ENCODE results near the gene FBRSL1. TPM values are rescaled to one million over a fixed set of nuclear protein-coding genes. Genes with fewer than 3 reads are reported as not detected.
A peak's percentile ranks its signal among the peaks of the same experiment; 100 is the strongest.

Gene FBRSL1
- total RNA-seq, 1 experiment from 2014 or later, result 15.7 TPM

DNA sequence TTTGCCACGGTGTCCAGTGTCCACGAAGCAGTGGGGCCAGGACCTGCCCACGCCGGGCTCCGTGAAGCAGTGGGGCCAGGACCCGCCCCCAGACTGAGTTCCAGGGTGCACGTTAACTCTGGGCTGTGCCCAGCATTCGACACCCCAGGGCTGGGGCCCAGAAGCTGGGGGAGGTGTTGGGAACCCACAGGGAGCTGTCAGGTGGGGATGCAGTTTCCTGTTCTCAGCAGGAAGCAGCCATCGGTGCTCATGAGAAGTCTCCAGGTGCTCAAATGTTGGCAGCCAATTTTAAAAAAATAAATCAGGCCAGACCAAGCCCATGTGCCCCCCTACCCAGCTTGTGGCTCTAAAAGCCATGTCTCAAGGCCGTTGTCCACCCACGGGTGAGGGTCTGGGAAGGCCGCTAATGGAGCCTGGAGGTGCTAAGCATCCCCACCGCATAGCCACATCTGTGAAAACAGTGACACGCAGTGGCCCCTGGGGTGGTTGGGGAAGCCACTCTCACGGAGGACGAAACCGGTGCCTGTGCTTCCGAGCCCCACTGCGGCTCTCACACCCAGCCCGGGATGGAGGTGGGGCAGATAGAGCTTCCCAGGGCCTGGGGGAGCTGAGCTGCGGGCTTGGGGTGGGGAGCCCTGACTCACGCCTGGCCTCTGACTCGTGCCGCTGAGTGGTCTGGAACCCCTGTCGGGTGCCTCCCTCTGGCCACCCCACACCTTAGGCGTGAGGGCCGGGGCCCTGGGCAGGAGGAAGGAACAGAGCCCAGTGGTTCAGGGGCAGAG, 53.5 kb downstream of the FBRSL1 start:
- Histone ChIP-seq H3K27ac (no peak overlapping the region), H3K27me3 (no peaks in the 10 kb centered on the region), H3K36me3 (no peaks in the 10 kb centered on the region), H3K9me3 (replicated peaks) (no peaks in the 10 kb centered on the region), H3K4me3 (no peak overlapping the region), H3K4me1 (no peaks in the 10 kb centered on the region)
- DNase-seq, result no peak

GRCh38 chr12:132544080-132544397, 54.1 kb downstream of the FBRSL1 start:
- no peak overlapping the region for H3K27ac ChIP-seq
- H3K4me3 ChIP-seq, result no peak overlapping the region
- no peaks in the 10 kb centered on the region for H3K4me1 ChIP-seq
- no peaks in the 10 kb centered on the region for H3K9me3 ChIP-seq (replicated peaks)
- no peak for DNase-seq
- no peaks in the 10 kb centered on the region for H3K27me3 ChIP-seq
- H3K36me3 ChIP-seq, result no peaks in the 10 kb centered on the region

DNA sequence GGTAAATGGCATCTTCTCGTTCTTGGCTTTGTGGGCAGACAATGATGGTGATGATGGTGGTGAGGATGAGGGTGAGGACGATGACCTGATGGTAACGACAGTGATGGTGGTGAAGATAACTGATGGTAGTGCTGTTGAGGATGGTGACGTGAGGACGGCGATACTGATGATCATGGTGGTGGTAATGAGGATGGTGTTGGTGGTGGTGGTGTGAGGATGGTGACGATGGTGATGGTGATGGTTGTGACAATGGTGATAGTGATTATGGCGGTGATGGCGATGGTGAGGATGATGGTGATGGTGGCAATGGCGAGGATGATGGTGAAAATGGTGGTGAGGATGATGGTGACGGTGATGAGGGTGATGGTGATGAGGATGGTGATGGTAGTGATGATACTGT, 54.5 kb downstream of the FBRSL1 start:
- H3K36me3 ChIP-seq, result no peaks in the 10 kb centered on the region
- DNase-seq, result no peak
- H3K9me3 ChIP-seq (replicated peaks), result no peaks in the 10 kb centered on the region
- H3K4me1 ChIP-seq, result no peaks in the 10 kb centered on the region
- H3K27ac ChIP-seq, result no peak overlapping the region
- H3K27me3 ChIP-seq, result no peaks in the 10 kb centered on the region
- H3K4me3 ChIP-seq, result no peak overlapping the region

- Histone ChIP-seq H3K36me3 (no peaks in the 10 kb centered on the region), H3K9me3 (replicated peaks) (no peaks in the 10 kb centered on the region), H3K4me3 (no peak overlapping the region), H3K27ac (no peak overlapping the region), H3K27me3 (no peaks in the 10 kb centered on the region), H3K4me1 (no peaks in the 10 kb centered on the region)
- DNase-seq, result no peak
Measured at GRCh38 chr12:132545164-132545953, 55.4 kb downstream of the FBRSL1 start.

DNA sequence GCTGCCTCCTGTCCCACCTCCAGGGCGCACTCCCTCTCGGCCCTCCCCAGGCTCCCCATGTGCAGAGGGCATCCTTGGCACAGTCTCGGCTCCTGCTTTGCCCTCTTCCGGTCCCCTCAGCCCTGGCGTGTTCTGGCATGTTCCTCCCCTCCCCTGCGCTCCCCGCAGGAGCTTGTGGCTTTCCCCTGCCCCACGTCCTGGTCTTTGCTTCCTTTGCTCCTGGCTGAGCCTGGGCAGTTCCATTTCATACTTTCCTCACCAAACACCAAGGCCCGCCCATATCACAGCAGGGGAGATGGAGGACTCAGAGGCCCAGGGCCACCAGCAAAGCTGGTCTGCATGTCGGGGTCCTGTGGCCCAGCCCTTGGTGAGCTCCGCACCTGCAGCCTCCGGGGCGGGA, 56.0 kb downstream of the FBRSL1 start:
- Histone ChIP-seq H3K4me1 (no peaks in the 10 kb centered on the region), H3K4me3 (no peak overlapping the region), H3K27ac (no peak overlapping the region), H3K36me3 (no peaks in the 10 kb centered on the region), H3K27me3 (no peaks in the 10 kb centered on the region), H3K9me3 (replicated peaks) (no peaks in the 10 kb centered on the region)
- no peak for DNase-seq

GRCh38 chr12:132546647-132547046, 56.7 kb downstream of the FBRSL1 start:
- H3K36me3 ChIP-seq, result no peaks in the 10 kb centered on the region
- no peaks in the 10 kb centered on the region for H3K9me3 ChIP-seq (replicated peaks)
- H3K4me1 ChIP-seq, result no peaks in the 10 kb centered on the region
- H3K4me3 ChIP-seq, result no peak overlapping the region
- no peaks in the 10 kb centered on the region for H3K27me3 ChIP-seq
- no peak overlapping the region for H3K27ac ChIP-seq
- no peak for DNase-seq

- no peaks in the 10 kb centered on the region for H3K4me1 ChIP-seq
- H3K9me3 ChIP-seq (replicated peaks), result no peaks in the 10 kb centered on the region
- no peak overlapping the region for H3K4me3 ChIP-seq
- no peak overlapping the region for H3K27ac ChIP-seq
- H3K36me3 ChIP-seq, result no peaks in the 10 kb centered on the region
- no peak for DNase-seq
- no peaks in the 10 kb centered on the region for H3K27me3 ChIP-seq
Measured at GRCh38 chr12:132547205-132547740, 57.3 kb downstream of the FBRSL1 start.

- H3K4me3 ChIP-seq, result no peak overlapping the region
Measured at GRCh38 chr12:132548430-132549058, 58.6 kb downstream of the FBRSL1 start.

GRCh38 chr12:132549059-132549458, 59.1 kb downstream of the FBRSL1 start:
- no peaks in the 10 kb centered on the region for H3K9me3 ChIP-seq (replicated peaks)
- H3K27ac ChIP-seq, result no peak overlapping the region
- no peaks in the 10 kb centered on the region for H3K27me3 ChIP-seq
- H3K4me1 ChIP-seq, result no peaks in the 10 kb centered on the region
- H3K36me3 ChIP-seq, result no peaks in the 10 kb centered on the region
- no peak for DNase-seq
- no peak overlapping the region for H3K4me3 ChIP-seq

More at GRCh38 chr12:132548430-132549058, 58.6 kb downstream of the FBRSL1 start:
- no peaks in the 10 kb centered on the region for H3K36me3 ChIP-seq
- H3K27me3 ChIP-seq, result no peaks in the 10 kb centered on the region
- H3K9me3 ChIP-seq (replicated peaks), result no peaks in the 10 kb centered on the region
- DNase-seq, result no peak
- no peaks in the 10 kb centered on the region for H3K4me1 ChIP-seq
- H3K27ac ChIP-seq, result no peak overlapping the region

DNA sequence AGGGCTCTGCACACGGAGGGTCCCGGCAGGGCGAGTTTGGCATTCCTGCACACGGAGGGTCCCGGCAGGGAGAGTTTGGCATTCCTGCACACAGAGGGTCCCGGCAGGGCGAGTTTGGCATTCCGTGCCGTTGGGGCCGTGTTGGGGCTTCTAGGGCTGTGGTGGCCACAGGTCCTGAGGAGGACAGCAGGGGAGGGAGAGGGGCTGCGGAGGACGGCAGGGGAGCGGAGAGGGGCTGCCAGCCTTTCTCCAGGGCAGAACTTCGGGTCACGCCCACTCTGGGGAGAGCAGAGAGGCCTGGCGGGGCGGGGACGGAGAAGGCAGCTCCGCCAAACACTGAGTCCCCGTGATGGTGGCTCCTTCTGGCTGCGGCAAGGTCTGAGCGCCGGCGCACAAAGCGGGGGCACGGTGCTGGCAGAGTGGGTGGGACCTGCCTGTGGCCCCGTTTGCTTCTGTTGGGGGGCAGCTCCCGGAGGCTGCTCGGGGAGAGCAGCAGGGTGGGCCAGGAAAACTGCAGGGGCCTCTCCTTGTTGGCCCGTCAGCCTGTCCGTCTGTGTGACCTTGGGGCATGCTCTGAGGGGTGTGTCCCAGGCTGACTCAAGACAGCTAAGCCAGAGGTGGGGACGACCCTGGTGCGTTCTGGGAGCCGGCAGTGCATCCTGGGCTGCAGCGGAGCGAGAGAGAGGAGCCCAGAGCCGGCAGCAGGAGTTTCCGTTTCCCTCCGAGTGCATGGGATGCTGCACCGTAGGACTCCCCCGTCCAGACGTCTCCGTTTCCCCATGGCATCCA, 60.3 kb downstream of the FBRSL1 start:
- no peak for DNase-seq
- Histone ChIP-seq H3K4me1 (no peaks in the 10 kb centered on the region), H3K9me3 (replicated peaks) (no peaks in the 10 kb centered on the region), H3K27ac (no peak overlapping the region), H3K36me3 (no peaks in the 10 kb centered on the region), H3K4me3 (no peak overlapping the region), H3K27me3 (no peaks in the 10 kb centered on the region)

- no peaks in the 10 kb centered on the region for H3K4me1 ChIP-seq
- no peak for DNase-seq
- H3K36me3 ChIP-seq, result no peaks in the 10 kb centered on the region
- H3K4me3 ChIP-seq, result no peak overlapping the region
- H3K27me3 ChIP-seq, result no peaks in the 10 kb centered on the region
- no peaks in the 10 kb centered on the region for H3K9me3 ChIP-seq (replicated peaks)
- H3K27ac ChIP-seq, result no peak overlapping the region
Measured at GRCh38 chr12:132550830-132551640, 61.1 kb downstream of the FBRSL1 start.

GRCh38 chr12:132551641-132552031, 61.7 kb downstream of the FBRSL1 start:
- Histone ChIP-seq H3K36me3 (no peaks in the 10 kb centered on the region), H3K4me1 (no peaks in the 10 kb centered on the region), H3K9me3 (replicated peaks) (no peaks in the 10 kb centered on the region), H3K27ac (no peak overlapping the region), H3K4me3 (no peak overlapping the region), H3K27me3 (no peaks in the 10 kb centered on the region)
- DNase-seq, result no peak

GRCh38 chr12:132554845-132555630, 65.1 kb downstream of the FBRSL1 start:
- Histone ChIP-seq H3K36me3 (no peaks in the 10 kb centered on the region), H3K9me3 (replicated peaks) (no peaks in the 10 kb centered on the region), H3K27ac (no peak overlapping the region), H3K27me3 (no peaks in the 10 kb centered on the region), H3K4me1 (no peaks in the 10 kb centered on the region), H3K4me3 (no peak overlapping the region)
- DNase-seq, result peak in 1 of 2 experiments; percentile 25

Data from SJCRH30 (cell line).